GM23338 (cell line): ENCODE results near the gene CENPH.

Experiments used
- CREB1 ChIP-seq: fragments of 250-450 bp; sonication (Bioruptor Pico); IDR thresholded peaks from 2 replicates; pipeline ENCODE4 v1.5.0; 2020; ENCODE audit warnings: low read depth, mild to moderate bottlenecking, moderate library complexity
- CTCF ChIP-seq, 2 experiments: fragments of 200-600 bp in 1 of 2; sonication (generic) in 1 of 2; conservative IDR thresholded peaks; 2 replicates each; pipeline versions ENCODE4 v1.5.1 to v1.6.1; 2016 to 2017; ENCODE audit warnings: antibody characterized with exemption in 2 of 2, low read depth in 2 of 2, mild to moderate bottlenecking in 2 of 2, moderate library complexity in 1 of 2
- EZH2 ChIP-seq: fragments of 200-600 bp; sonication (generic); IDR thresholded peaks from one replicate; pipeline ENCODE4 v1.8.0; 2017; ENCODE audit warnings: antibody characterized with exemption, mild to moderate bottlenecking, low read depth; ENCODE audit not compliant: unreplicated experiment
- JUNB ChIP-seq: IDR thresholded peaks from one replicate; pipeline ENCODE4 v1.6.1; 2016; ENCODE audit warnings: antibody characterized with exemption; ENCODE audit not compliant: unreplicated experiment
- POLR2AphosphoS5 ChIP-seq: IDR thresholded peaks from 2 replicates; pipeline ENCODE4 v1.6.1; 2016; ENCODE audit warnings: antibody characterized with exemption, low read depth
- REST ChIP-seq: IDR thresholded peaks from one replicate; pipeline ENCODE4 v1.6.1; 2018; ENCODE audit warnings: antibody characterized with exemption; ENCODE audit not compliant: unreplicated experiment

- TF ChIP-seq EZH2 = no peak
- no peak for TF ChIP-seq POLR2AphosphoS5
- TF ChIP-seq CTCF (conservative IDR thresholded peaks at IDR 0.05; ENCODE audit: low read depth in 2 of 2) = no peak
- TF ChIP-seq REST = no peak
- TF ChIP-seq JUNB = no peak
- TF ChIP-seq CREB1 (CRISPR knock-in tag) = no peak
These were observed 21.8 kb downstream of the CENPH start for GRCh38 chr5:69211200-69211599.
